Heart left ventricle (tissue), 13 donors: ENCODE results near the gene ZNF641.

Source experiments
- POLR2A ChIP-seq, 2 donors: fragments of 450-650 bp; IDR thresholded peaks; one replicate each; pipeline ENCODE4 v1.6.1; 2017; ENCODE audit warnings: antibody characterized with exemption in 2 of 2, mild to moderate bottlenecking in 2 of 2, moderate library complexity in 2 of 2
- TF ChIP-seq, protein P1 (sequence below), 12 donors: fragments of 200-600 bp; sonication (generic) in 4 of 12; IDR thresholded peaks; one replicate each; pipeline versions ENCODE4 v1.5.0 to v1.8.0; 2018 to 2022; ENCODE audit warnings: antibody characterized with exemption in 12 of 12, mild to moderate bottlenecking in 5 of 12
- donor health status: ischemic (EF 13 %, LVEDD 7.1; RV severe dilation, severe dysfunction).
- donor health status: DM: no; HTN: yes; CAD: no.
- donor health status: DM: no; HTN: no; CAD: no.
- donor health status: ischemic (EF 25% LVEDD 6.9; RV normal size, moderate dysfunction).
- donor health status: ischemic (EF 25% LVEDD 5.7; RV mildly dilated, moderate dysfunction).
- donor health status: ischemic (EF 35%, LVEDD 5.7; RV mildly dilated, moderate dysfunction).
- donor health status: nonischemic (EF 11% LVEDD 7.7; RV severe dilation, severe dysfunction).
- donor health status: DM: yes; HTN: yes; CAD: no.
- donor health status: PGD.
- donor health status: ischemic (EF 29% LVEDD 5.4; RV normal size, mild dysfunction).
- donor health status: nonischemic (EF 23%, LVEDD 6.1; RV moderate dilation, normal function).

DNA sequence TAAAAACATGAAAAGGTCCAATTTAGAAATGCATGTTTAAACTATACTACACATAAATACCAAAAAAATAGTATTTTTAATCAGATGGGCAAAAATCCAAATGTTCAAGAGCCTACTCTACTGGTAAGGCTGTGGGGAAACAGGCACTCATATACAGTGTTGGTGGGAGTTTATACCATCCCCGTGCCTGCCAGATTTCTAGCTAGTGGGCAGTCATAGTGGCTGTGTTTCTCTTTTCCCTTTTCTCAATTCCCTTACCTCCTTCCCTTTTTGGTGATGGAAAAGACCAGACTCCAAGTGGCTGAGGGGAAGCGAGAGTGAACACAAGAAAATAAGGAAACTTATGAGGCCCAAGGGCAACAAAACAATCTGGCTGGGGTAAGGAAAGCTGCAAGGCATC lies 14.7 kb downstream of the ZNF641 start:
- TF ChIP-seq, protein P1, sequence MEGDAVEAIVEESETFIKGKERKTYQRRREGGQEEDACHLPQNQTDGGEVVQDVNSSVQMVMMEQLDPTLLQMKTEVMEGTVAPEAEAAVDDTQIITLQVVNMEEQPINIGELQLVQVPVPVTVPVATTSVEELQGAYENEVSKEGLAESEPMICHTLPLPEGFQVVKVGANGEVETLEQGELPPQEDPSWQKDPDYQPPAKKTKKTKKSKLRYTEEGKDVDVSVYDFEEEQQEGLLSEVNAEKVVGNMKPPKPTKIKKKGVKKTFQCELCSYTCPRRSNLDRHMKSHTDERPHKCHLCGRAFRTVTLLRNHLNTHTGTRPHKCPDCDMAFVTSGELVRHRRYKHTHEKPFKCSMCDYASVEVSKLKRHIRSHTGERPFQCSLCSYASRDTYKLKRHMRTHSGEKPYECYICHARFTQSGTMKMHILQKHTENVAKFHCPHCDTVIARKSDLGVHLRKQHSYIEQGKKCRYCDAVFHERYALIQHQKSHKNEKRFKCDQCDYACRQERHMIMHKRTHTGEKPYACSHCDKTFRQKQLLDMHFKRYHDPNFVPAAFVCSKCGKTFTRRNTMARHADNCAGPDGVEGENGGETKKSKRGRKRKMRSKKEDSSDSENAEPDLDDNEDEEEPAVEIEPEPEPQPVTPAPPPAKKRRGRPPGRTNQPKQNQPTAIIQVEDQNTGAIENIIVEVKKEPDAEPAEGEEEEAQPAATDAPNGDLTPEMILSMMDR (IDR thresholded peaks at IDR 0.05), result no peak
- no peak for TF ChIP-seq POLR2A (IDR thresholded peaks at IDR 0.05)
